Ishikawa (cell line): ENCODE results near the gene NKAPD1.

Experiments used
- EP300 ChIP-seq: IDR thresholded peaks from 2 replicates; pipeline ENCODE4 v1.6.1; 2012; ENCODE audit warnings: borderline replicate concordance
- TAF1 ChIP-seq: IDR thresholded peaks from 2 replicates; pipeline ENCODE4 v1.6.1; 2012; ENCODE audit warnings: low read depth, mild to moderate bottlenecking
- YY1 ChIP-seq: IDR thresholded peaks from 2 replicates; pipeline ENCODE4 v1.6.1; 2012; ENCODE audit warnings: low read depth
- ZBTB7A ChIP-seq: IDR thresholded peaks from 2 replicates; pipeline ENCODE4 v1.6.1; 2012; ENCODE audit warnings: low read depth
- TF ChIP-seq, protein P1 (sequence below): IDR thresholded peaks from 2 replicates; pipeline ENCODE4 v1.6.1; 2012

- no peak for TF ChIP-seq YY1
- no peak for TF ChIP-seq ZBTB7A
- TF ChIP-seq TAF1, result no peak
- TF ChIP-seq EP300, result no peak
- TF ChIP-seq, protein P1, sequence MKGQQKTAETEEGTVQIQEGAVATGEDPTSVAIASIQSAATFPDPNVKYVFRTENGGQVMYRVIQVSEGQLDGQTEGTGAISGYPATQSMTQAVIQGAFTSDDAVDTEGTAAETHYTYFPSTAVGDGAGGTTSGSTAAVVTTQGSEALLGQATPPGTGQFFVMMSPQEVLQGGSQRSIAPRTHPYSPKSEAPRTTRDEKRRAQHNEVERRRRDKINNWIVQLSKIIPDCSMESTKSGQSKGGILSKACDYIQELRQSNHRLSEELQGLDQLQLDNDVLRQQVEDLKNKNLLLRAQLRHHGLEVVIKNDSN, result no peak
Measured at GRCh38 chr11:112114460-112114859, 40.4 kb downstream of the NKAPD1 start.
